Ovary (tissue), 3 donors: Measurements from ENCODE around the gene EMSY.

Experiments used
- POLR2A ChIP-seq: fragments of 450-650 bp; IDR thresholded peaks from one replicate; pipeline ENCODE4 v1.6.1; 2017; ENCODE audit warnings: antibody characterized with exemption, mild to moderate bottlenecking, moderate library complexity
- TF ChIP-seq, protein P1 (sequence below), 3 donors: fragments of 450-650 bp in 2 of 3; fragments of 200-600 bp in 1 of 3; IDR thresholded peaks; one replicate each; pipeline versions ENCODE4 v1.5.1 to v1.8.0; 2016 to 2022; ENCODE audit warnings: antibody characterized with exemption in 3 of 3, mild to moderate bottlenecking in 1 of 3
- donor health status: DM: no; HTN: no; CAD: no.

GRCh38 chr11:76601272-76601671, 156.5 kb downstream of the EMSY start:
- TF ChIP-seq, protein P1, sequence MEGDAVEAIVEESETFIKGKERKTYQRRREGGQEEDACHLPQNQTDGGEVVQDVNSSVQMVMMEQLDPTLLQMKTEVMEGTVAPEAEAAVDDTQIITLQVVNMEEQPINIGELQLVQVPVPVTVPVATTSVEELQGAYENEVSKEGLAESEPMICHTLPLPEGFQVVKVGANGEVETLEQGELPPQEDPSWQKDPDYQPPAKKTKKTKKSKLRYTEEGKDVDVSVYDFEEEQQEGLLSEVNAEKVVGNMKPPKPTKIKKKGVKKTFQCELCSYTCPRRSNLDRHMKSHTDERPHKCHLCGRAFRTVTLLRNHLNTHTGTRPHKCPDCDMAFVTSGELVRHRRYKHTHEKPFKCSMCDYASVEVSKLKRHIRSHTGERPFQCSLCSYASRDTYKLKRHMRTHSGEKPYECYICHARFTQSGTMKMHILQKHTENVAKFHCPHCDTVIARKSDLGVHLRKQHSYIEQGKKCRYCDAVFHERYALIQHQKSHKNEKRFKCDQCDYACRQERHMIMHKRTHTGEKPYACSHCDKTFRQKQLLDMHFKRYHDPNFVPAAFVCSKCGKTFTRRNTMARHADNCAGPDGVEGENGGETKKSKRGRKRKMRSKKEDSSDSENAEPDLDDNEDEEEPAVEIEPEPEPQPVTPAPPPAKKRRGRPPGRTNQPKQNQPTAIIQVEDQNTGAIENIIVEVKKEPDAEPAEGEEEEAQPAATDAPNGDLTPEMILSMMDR (IDR thresholded peaks at IDR 0.05) = no peak
- no peak for TF ChIP-seq POLR2A
